ENCODE results near the gene ZNF581.
A peak's percentile ranks its signal among the peaks of the same experiment; 100 is the strongest.

Gene ZNF581

DNA sequence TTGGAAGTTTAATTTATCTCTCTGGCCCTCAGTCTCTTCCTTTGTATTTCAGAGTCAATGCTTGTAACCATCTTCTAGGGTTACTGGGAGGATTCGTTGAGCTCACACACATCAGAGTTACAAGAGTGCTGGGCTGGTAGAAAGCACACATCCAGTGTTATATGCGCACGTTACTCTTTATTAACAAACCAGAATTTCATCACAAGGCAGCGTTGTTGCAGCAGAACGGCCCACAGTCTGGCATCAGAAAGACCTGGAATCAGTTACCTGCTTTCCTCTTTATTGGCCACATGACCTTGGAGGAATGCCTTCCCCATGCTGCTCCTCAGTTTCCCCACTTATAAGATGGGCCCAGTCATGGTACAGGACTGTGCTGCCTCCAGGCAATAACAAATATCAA, 34.1 kb upstream of the ZNF581 start:
- TF ChIP-seq POLR2AphosphoS5 (IDR thresholded peaks at IDR 0.05; ENCODE audit: low read depth) (no peak), GABPA (IDR thresholded peaks at IDR 0.05; ENCODE audit: low read depth) (no peak), CTCF (IDR thresholded peaks at IDR 0.05; ENCODE audit: insufficient read depth, low read length) (no peak), REST (IDR thresholded peaks at IDR 0.05; ENCODE audit: insufficient replicate concordance, low read depth) (no peak), SPI1 (IDR thresholded peaks at IDR 0.05; ENCODE audit: borderline replicate concordance, low read depth) (no peak)
- Histone ChIP-seq H3K27me3 (ENCODE audit: insufficient read depth, poor library complexity, severe bottlenecking) (no peaks in the 10 kb centered on the region), H3K27ac (replicated peaks) (peak overlapping the region; percentile 45), H3K4me3 (replicated peaks; ENCODE audit: insufficient read depth, low read length) (no peak overlapping the region)
- peak in 1 of 2 experiments; percentile 57 for DNase-seq (ENCODE audit: low read depth in 1 of 2, low spot score in 1 of 2)

DNA sequence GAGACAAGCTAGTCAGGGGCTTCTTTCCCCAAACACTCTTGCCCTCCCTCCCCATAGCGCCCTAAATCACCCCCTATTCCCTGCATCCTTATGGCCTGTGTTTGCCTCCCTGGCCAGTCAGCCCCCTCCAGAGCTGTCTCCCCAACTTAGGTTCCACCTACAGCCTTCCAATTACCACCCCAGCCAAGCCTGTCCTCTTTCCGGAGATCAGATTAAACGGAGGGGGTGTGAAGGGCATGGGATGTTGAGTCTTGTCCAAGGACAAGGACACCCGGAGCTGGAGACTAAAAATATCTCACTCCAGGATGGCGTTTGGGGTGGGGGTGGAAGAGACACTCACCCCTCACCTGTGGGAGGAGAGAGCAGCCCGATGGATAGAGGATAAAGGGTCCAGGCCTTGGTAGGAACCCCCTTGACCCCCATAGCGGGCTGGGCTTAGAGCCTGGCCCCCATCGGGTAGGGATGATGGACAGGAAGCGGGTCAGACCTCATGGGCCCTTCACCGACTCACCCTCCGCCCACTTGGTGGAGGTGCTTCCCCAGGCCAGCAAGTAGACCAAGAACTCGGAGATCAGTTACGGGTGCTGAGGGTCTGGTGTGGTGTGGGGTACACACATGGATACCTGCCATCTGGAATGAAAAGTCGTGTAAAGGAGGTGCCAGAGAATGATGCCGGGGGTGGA, 32.0 kb upstream of the ZNF581 start:
- H3K27ac ChIP-seq (replicated peaks), result no peak overlapping the region
- TF ChIP-seq REST (IDR thresholded peaks at IDR 0.05; ENCODE audit: insufficient replicate concordance, low read depth) (no peak), POLR2AphosphoS5 (IDR thresholded peaks at IDR 0.05; ENCODE audit: low read depth) (no peak), GABPA (IDR thresholded peaks at IDR 0.05; ENCODE audit: low read depth) (no peak), SPI1 (IDR thresholded peaks at IDR 0.05; ENCODE audit: borderline replicate concordance, low read depth) (no peak), CTCF (IDR thresholded peaks at IDR 0.05; ENCODE audit: insufficient read depth, low read length) (no peak)
- no peaks in the 10 kb centered on the region for H3K27me3 ChIP-seq (ENCODE audit: insufficient read depth, poor library complexity, severe bottlenecking)
- DNase-seq (ENCODE audit: low read depth in 1 of 2, low spot score in 1 of 2), result no peak
- H3K4me3 ChIP-seq (replicated peaks; ENCODE audit: insufficient read depth, low read length), result no peak overlapping the region

GRCh38 chr19:55611983-55612645, 31.3 kb upstream of the ZNF581 start:
- TF ChIP-seq REST (IDR thresholded peaks at IDR 0.05; ENCODE audit: insufficient replicate concordance, low read depth) (no peak), SPI1 (IDR thresholded peaks at IDR 0.05; ENCODE audit: borderline replicate concordance, low read depth) (peak; percentile 82)
- no peaks in the 10 kb centered on the region for H3K27me3 ChIP-seq (ENCODE audit: insufficient read depth, poor library complexity, severe bottlenecking)
- H3K4me3 ChIP-seq (replicated peaks; ENCODE audit: insufficient read depth, low read length), result no peak overlapping the region
- H3K27ac ChIP-seq (replicated peaks), result no peak overlapping the region
- no peak for DNase-seq (ENCODE audit: low read depth in 1 of 2, low spot score in 1 of 2)
